Neural progenitor cell (in vitro differentiated cells): ENCODE data around the gene TSPAN17. TPM values are rescaled to one million over a fixed set of nuclear protein-coding genes. Genes with fewer than 3 reads are reported as not detected.
A peak's percentile ranks its signal among the peaks of the same experiment; 100 is the strongest.

ENCODE experiments used
- DNase-seq: peaks from one replicate; pipeline ENCODE4 v3.0.0-alpha.2; 2016; ENCODE audit warnings: low spot score
- H2AFZ ChIP-seq: fragments of 200-600 bp; sonication (generic); replicated peaks from 2 replicates; pipeline ENCODE4 v1.6.1; 2016; ENCODE audit warnings: antibody characterized with exemption
- H3F3A ChIP-seq: fragments of 200-600 bp; sonication (generic); 2 replicates; pipeline ENCODE4 v1.6.1; 2016; ENCODE audit warnings: antibody characterized with exemption, low read depth
- H3K27ac ChIP-seq: fragments of 200-600 bp; sonication (generic); 2 replicates; pipeline ENCODE4 v1.5.1; 2016; ENCODE audit warnings: mild to moderate bottlenecking
- H3K27me3 ChIP-seq: fragments of 200-600 bp; sonication (generic); 2 replicates; pipeline ENCODE4 v1.6.1; 2016; ENCODE audit warnings: mild to moderate bottlenecking, moderate library complexity
- H3K36me3 ChIP-seq: fragments of 200-600 bp; sonication (generic); 2 replicates; pipeline ENCODE4 v1.5.1; 2016
- H3K4me1 ChIP-seq: fragments of 200-600 bp; sonication (generic); 2 replicates; pipeline ENCODE4 v1.6.1; 2016; ENCODE audit warnings: mixed run types
- H3K4me2 ChIP-seq: fragments of 200-600 bp; sonication (generic); 2 replicates; pipeline ENCODE4 v1.6.1; 2016
- H3K4me3 ChIP-seq: fragments of 200-600 bp; sonication (generic); 2 replicates; pipeline ENCODE4 v1.5.1; 2016
- H3K79me2 ChIP-seq: fragments of 200-600 bp; sonication (generic); 2 replicates; pipeline ENCODE4 v1.6.1; 2016; ENCODE audit warnings: low read depth
- H3K9ac ChIP-seq: fragments of 200-600 bp; sonication (generic); 2 replicates; pipeline ENCODE4 v1.6.1; 2016
- H3K9me3 ChIP-seq: fragments of 200-600 bp; sonication (generic); 2 replicates; pipeline ENCODE4 v1.5.1; 2016; ENCODE audit warnings: low read depth
- H4K20me1 ChIP-seq: fragments of 200-600 bp; sonication (generic); 2 replicates; pipeline ENCODE4 v1.6.1; 2016; ENCODE audit warnings: low read depth
- H3K27ac Mint-ChIP-seq: 3 replicates; pipeline ENCODE4 v1.8.0; 2021; ENCODE audit warnings: mixed read lengths
- H3K27me3 Mint-ChIP-seq: 2 replicates; pipeline ENCODE4 v1.8.0; 2022; ENCODE audit warnings: low read depth, mild to moderate bottlenecking, inconsistent platforms, moderate library complexity, mixed read lengths; ENCODE audit not compliant: insufficient read depth
- H3K36me3 Mint-ChIP-seq: 3 replicates; pipeline ENCODE4 v1.8.0; 2021; ENCODE audit warnings: mixed read lengths
- H3K4me1 Mint-ChIP-seq: 3 replicates; pipeline ENCODE4 v1.8.0; 2021; ENCODE audit warnings: mixed read lengths
- H3K4me3 Mint-ChIP-seq: 3 replicates; pipeline ENCODE4 v1.8.0; 2021; ENCODE audit warnings: mild to moderate bottlenecking, moderate library complexity, mixed read lengths
- H3K9me3 Mint-ChIP-seq: 3 replicates; pipeline ENCODE4 v1.8.0; 2020; ENCODE audit warnings: mixed read lengths
- EZH2 ChIP-seq: fragments of 200-600 bp; sonication (generic); IDR thresholded peaks from 2 replicates; pipeline ENCODE4 v1.6.1; 2017; ENCODE audit warnings: antibody characterized with exemption, mild to moderate bottlenecking, moderate library complexity
- EZH2phosphoT487 ChIP-seq: fragments of 200-600 bp; sonication (generic); IDR thresholded peaks from 2 replicates; pipeline ENCODE4 v1.6.1; 2017; ENCODE audit warnings: antibody characterized with exemption
- total RNA-seq: library from RNA; depleted of rRNA; stranded (reverse); fragments of >200 nt; gene quantifications from 2 replicates; pipeline ENCODE4 v1.2.3, GENCODE V29; 2015; ENCODE audit warnings: low replicate concordance
- TF ChIP-seq, protein P1 (sequence below): fragments of 200-600 bp; sonication (generic); IDR thresholded peaks from 2 replicates; pipeline ENCODE4 v1.5.1; 2017; ENCODE audit warnings: antibody characterized with exemption, mild to moderate bottlenecking

The TSPAN17 gene
- total RNA-seq, 1 donor from 2014 or later, result 25.9 TPM

DNA sequence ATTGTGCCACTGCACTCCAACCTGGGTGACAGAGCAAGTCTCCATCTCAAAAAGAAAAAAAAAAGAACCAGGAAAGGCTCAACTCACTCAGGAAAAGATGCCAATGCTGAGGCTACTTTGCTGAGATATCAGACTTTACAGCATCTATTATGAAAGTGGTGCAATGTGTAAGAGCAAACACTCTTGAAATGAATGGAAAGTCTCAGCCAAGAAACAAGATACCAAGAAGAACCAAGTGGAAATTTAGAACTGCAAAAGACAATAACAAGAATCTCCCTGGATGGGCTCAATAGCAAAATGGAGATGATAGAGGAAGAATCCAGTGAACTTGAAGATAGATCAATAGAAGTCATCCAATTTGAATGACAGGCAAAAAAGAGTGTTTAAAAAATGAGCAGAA is 37.7 kb downstream of the TSPAN17 start:
- H3K4me3 Mint-ChIP-seq, result no peak overlapping the region
- DNase-seq, result no peak
- H3K27ac ChIP-seq, result no peak overlapping the region
- no peaks in the 10 kb centered on the region for H3K36me3 ChIP-seq
- H3K9me3 Mint-ChIP-seq, result peaks cover 3% of the 10 kb centered on the region
- no peaks in the 10 kb centered on the region for H3F3A ChIP-seq
- no peak overlapping the region for H3K4me3 ChIP-seq
- no peak for TF ChIP-seq EZH2
- peaks cover 11% of the 10 kb centered on the region for H3K4me1 ChIP-seq
- H3K79me2 ChIP-seq, result no peaks in the 10 kb centered on the region
- H3K9me3 ChIP-seq, result no peaks in the 10 kb centered on the region
- peaks cover 3% of the 10 kb centered on the region for H3K4me1 Mint-ChIP-seq
- H3K9ac ChIP-seq, result no peak overlapping the region
- H3K27me3 Mint-ChIP-seq, result peaks cover 9% of the 10 kb centered on the region
- no peaks in the 10 kb centered on the region for H3K36me3 Mint-ChIP-seq
- H3K4me2 ChIP-seq, result no peak overlapping the region
- H4K20me1 ChIP-seq, result no peaks in the 10 kb centered on the region
- H3K27me3 ChIP-seq, result peaks cover 11% of the 10 kb centered on the region
- no peak overlapping the region for H3K27ac Mint-ChIP-seq
- H2AFZ ChIP-seq, result no peak overlapping the region

DNA sequence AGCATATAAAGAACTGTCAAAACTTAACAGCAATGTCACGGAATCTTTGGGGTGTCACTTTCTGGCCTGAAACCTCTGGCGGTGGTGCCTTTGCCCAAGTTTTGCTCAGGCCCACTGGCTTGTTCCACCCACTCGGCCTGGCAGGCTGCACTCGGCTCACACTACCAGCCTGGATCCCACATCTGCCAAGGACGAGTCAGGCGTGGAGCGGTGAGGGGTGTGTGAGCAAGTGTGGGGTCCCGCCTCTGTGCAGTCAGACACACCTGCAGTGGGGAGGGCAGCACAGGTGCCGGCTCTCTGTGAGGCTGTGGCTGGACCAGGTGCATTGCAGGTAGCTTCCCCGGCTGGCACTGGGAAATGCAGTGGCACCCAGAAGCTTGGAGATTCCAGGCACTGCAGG is 40.0 kb downstream of the TSPAN17 start:
- H4K20me1 ChIP-seq, result no peaks in the 10 kb centered on the region
- TF ChIP-seq EZH2 (no peak), EZH2phosphoT487 (no peak)
- TF ChIP-seq, protein P1, sequence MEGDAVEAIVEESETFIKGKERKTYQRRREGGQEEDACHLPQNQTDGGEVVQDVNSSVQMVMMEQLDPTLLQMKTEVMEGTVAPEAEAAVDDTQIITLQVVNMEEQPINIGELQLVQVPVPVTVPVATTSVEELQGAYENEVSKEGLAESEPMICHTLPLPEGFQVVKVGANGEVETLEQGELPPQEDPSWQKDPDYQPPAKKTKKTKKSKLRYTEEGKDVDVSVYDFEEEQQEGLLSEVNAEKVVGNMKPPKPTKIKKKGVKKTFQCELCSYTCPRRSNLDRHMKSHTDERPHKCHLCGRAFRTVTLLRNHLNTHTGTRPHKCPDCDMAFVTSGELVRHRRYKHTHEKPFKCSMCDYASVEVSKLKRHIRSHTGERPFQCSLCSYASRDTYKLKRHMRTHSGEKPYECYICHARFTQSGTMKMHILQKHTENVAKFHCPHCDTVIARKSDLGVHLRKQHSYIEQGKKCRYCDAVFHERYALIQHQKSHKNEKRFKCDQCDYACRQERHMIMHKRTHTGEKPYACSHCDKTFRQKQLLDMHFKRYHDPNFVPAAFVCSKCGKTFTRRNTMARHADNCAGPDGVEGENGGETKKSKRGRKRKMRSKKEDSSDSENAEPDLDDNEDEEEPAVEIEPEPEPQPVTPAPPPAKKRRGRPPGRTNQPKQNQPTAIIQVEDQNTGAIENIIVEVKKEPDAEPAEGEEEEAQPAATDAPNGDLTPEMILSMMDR, result no peak
- no peak overlapping the region for H3K4me2 ChIP-seq
- DNase-seq, result no peak
- H3K9ac ChIP-seq, result no peak overlapping the region
- peak overlapping the region; percentile 45 for H2AFZ ChIP-seq
- no peaks in the 10 kb centered on the region for H3F3A ChIP-seq
- H3K27ac Mint-ChIP-seq, result no peak overlapping the region
- H3K27ac ChIP-seq, result no peak overlapping the region
- H3K4me1 Mint-ChIP-seq, result peaks cover 3% of the 10 kb centered on the region
- H3K4me3 ChIP-seq, result no peak overlapping the region
- no peaks in the 10 kb centered on the region for H3K9me3 ChIP-seq
- H3K27me3 Mint-ChIP-seq, result peaks cover 9% of the 10 kb centered on the region
- H3K4me3 Mint-ChIP-seq, result no peak overlapping the region
- H3K36me3 ChIP-seq, result no peaks in the 10 kb centered on the region
- peaks cover 19% of the 10 kb centered on the region for H3K4me1 ChIP-seq
- no peaks in the 10 kb centered on the region for H3K36me3 Mint-ChIP-seq
- no peaks in the 10 kb centered on the region for H3K79me2 ChIP-seq
- H3K9me3 Mint-ChIP-seq, result peaks cover 3% of the 10 kb centered on the region
- no peaks in the 10 kb centered on the region for H3K27me3 ChIP-seq

DNA sequence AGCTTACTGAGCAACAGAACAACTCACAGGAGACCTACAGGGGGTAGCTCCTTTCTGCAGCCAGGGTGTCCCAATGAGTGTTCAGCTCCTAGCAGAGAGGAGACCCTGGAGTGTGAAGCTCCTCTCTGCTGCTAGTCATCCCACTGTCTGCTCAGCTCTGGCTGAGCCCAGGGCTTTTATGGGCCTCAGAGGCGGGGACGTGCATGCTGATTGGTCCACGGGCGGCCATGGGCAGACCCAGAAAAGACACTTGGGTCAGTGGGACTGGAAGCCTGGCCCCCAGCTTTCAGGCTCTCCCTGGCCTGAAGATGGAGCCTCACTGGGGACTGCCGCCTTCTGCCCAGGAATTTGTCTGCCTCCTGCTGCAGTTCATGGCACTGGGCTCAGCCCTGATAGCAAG is 40.6 kb downstream of the TSPAN17 start:
- H2AFZ ChIP-seq, result peak overlapping the region; percentile 45
- DNase-seq, result peak; percentile 84
- H3K27me3 ChIP-seq, result no peaks in the 10 kb centered on the region
- no peaks in the 10 kb centered on the region for H3K79me2 ChIP-seq
- no peak overlapping the region for H3K27ac ChIP-seq
- Mint-ChIP-seq H3K27me3 (peaks cover 9% of the 10 kb centered on the region), H3K27ac (no peak overlapping the region), H3K4me1 (peaks cover 6% of the 10 kb centered on the region), H3K36me3 (no peaks in the 10 kb centered on the region), H3K4me3 (no peak overlapping the region), H3K9me3 (peaks cover 3% of the 10 kb centered on the region)
- H3K36me3 ChIP-seq, result no peaks in the 10 kb centered on the region
- no peak overlapping the region for H3K4me3 ChIP-seq
- H4K20me1 ChIP-seq, result no peaks in the 10 kb centered on the region
- H3K9ac ChIP-seq, result no peak overlapping the region
- H3K9me3 ChIP-seq, result no peaks in the 10 kb centered on the region
- H3K4me1 ChIP-seq, result peaks cover 22% of the 10 kb centered on the region
- no peaks in the 10 kb centered on the region for H3F3A ChIP-seq
- peak overlapping the region; percentile 50 for H3K4me2 ChIP-seq
- TF ChIP-seq EZH2 (no peak), EZH2phosphoT487 (no peak)
- TF ChIP-seq, protein P1, result no peak

DNA sequence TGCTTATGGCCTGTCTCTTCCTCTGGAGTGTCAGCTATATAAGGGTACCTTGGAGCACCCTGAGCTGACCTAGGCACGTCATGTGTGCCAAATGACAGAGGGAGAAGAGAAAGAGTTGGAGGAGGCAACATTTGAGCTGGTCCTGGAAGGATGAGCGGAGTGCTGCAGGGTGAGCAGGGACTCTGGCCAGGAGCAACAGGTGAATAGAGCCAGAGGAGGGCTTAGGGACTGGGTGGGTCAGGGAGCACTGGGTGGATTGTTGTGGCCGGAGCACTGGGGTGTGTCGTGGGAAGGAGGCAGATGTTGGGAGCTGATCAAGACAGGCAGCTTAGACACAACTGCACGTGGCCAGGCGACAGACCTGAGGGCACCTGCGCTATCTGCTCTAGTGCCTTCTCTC is 43.6 kb downstream of the TSPAN17 start:
- H3K36me3 Mint-ChIP-seq, result no peaks in the 10 kb centered on the region
- Histone ChIP-seq H2AFZ (no peak overlapping the region), H3K4me2 (no peak overlapping the region), H3K9me3 (no peaks in the 10 kb centered on the region), H3K9ac (no peak overlapping the region), H3K27me3 (no peaks in the 10 kb centered on the region), H3K4me3 (no peak overlapping the region), H3K36me3 (no peaks in the 10 kb centered on the region), H3K4me1 (peaks cover 25% of the 10 kb centered on the region), H4K20me1 (no peaks in the 10 kb centered on the region), H3F3A (no peaks in the 10 kb centered on the region), H3K79me2 (no peaks in the 10 kb centered on the region), H3K27ac (no peak overlapping the region)
- no peak for DNase-seq
- peaks cover 16% of the 10 kb centered on the region for H3K4me1 Mint-ChIP-seq
- H3K9me3 Mint-ChIP-seq, result no peaks in the 10 kb centered on the region
- peaks cover 11% of the 10 kb centered on the region for H3K27me3 Mint-ChIP-seq
- TF ChIP-seq, protein P1, result no peak
- TF ChIP-seq EZH2phosphoT487, result no peak
- no peak for TF ChIP-seq EZH2
- peak overlapping the region; percentile 23 for H3K27ac Mint-ChIP-seq
- no peak overlapping the region for H3K4me3 Mint-ChIP-seq
